Muscle layer of colon (tissue), 2 donors: Measurements from ENCODE around the gene ETV2.

ENCODE experiments used
- H3K27ac ChIP-seq: one replicate; pipeline ENCODE4 v1.7.0; 2013; ENCODE audit warnings: low read depth, mild to moderate bottlenecking, low read length, moderate library complexity
- H3K27me3 ChIP-seq, 2 donors: one replicate each; pipeline ENCODE4 v1.7.0; 2013; ENCODE audit warnings: low read length in 2 of 2, mild to moderate bottlenecking in 2 of 2; ENCODE audit not compliant: insufficient read depth in 2 of 2, control insufficient read depth in 1 of 2
- H3K36me3 ChIP-seq: one replicate; pipeline ENCODE4 v1.7.0; 2013; ENCODE audit warnings: mild to moderate bottlenecking, low read length; ENCODE audit not compliant: insufficient read depth
- H3K4me1 ChIP-seq: one replicate; pipeline ENCODE4 v1.7.0; 2013; ENCODE audit warnings: mild to moderate bottlenecking, low read length; ENCODE audit not compliant: insufficient read depth
- H3K4me3 ChIP-seq, 2 donors: one replicate each; pipeline ENCODE4 v1.7.0; 2013; ENCODE audit warnings: low read length in 2 of 2, low read depth in 1 of 2, mild to moderate bottlenecking in 1 of 2, moderate library complexity in 1 of 2
- H3K9ac ChIP-seq: one replicate; pipeline ENCODE4 v1.7.0; 2013; ENCODE audit warnings: low read length
- H3K9me3 ChIP-seq: one replicate; pipeline ENCODE4 v1.7.0; 2013; ENCODE audit warnings: mild to moderate bottlenecking, low read length
- donor health status: abdominal sarcoma.
- donor health status: Adenocarcinoma of cecum.

ETV2 gene

GRCh38 chr19:35612559-35613321 is 28.8 kb upstream of the ETV2 start, which contains the start of gene HAUS5:
HAUS5 (plus strand) TSS chr19:35612735; CDS start chr19:35612795, 60 bp downstream.
- H3K4me1 ChIP-seq = peaks cover 11% of the 10 kb centered on the region
- H3K27me3 ChIP-seq = no peaks in the 10 kb centered on the region
- H3K9me3 ChIP-seq = no peaks in the 10 kb centered on the region
- H3K4me3 ChIP-seq = peak within 1 kb of the TSS; percentile 76 to 89
- H3K9ac ChIP-seq = peak within 1 kb of the TSS; percentile 79
- no peaks in the 10 kb centered on the region for H3K36me3 ChIP-seq
- H3K27ac ChIP-seq = peak within 1 kb of the TSS; percentile 61

- no peak overlapping the region for H3K4me3 ChIP-seq
- H3K27ac ChIP-seq = no peak overlapping the region
- H3K9ac ChIP-seq = no peak overlapping the region
Measured at GRCh38 chr19:35613574-35613973, 28.0 kb upstream of the ETV2 start.

GRCh38 chr19:35615036-35615435 is 26.5 kb upstream of the ETV2 start:
- no peak overlapping the region for H3K9ac ChIP-seq
- H3K36me3 ChIP-seq = no peaks in the 10 kb centered on the region
- H3K4me3 ChIP-seq = no peak overlapping the region
- peaks cover 11% of the 10 kb centered on the region for H3K4me1 ChIP-seq
- no peaks in the 10 kb centered on the region for H3K27me3 ChIP-seq
- no peaks in the 10 kb centered on the region for H3K9me3 ChIP-seq
- H3K27ac ChIP-seq = no peak overlapping the region

More at GRCh38 chr19:35613574-35613973, 28.0 kb upstream of the ETV2 start:
- H3K27me3 ChIP-seq = no peaks in the 10 kb centered on the region
- H3K9me3 ChIP-seq = no peaks in the 10 kb centered on the region
- H3K36me3 ChIP-seq = no peaks in the 10 kb centered on the region
- H3K4me1 ChIP-seq = peaks cover 11% of the 10 kb centered on the region

GRCh38 chr19:35618857-35619256 is 22.7 kb upstream of the ETV2 start:
- no peaks in the 10 kb centered on the region for H3K4me1 ChIP-seq

GRCh38 chr19:35619290-35619923 is 22.1 kb upstream of the ETV2 start:
- no peaks in the 10 kb centered on the region for H3K9me3 ChIP-seq
- H3K36me3 ChIP-seq = no peaks in the 10 kb centered on the region
- no peak overlapping the region for H3K27ac ChIP-seq

More at GRCh38 chr19:35618857-35619256, 22.7 kb upstream of the ETV2 start:
- no peak overlapping the region for H3K27ac ChIP-seq
- H3K36me3 ChIP-seq = no peaks in the 10 kb centered on the region
- no peaks in the 10 kb centered on the region for H3K27me3 ChIP-seq
- H3K9me3 ChIP-seq = no peaks in the 10 kb centered on the region
- no peak overlapping the region for H3K9ac ChIP-seq
- no peak overlapping the region for H3K4me3 ChIP-seq

GRCh38 chr19:35620001-35620400 is 21.5 kb upstream of the ETV2 start:
- H3K27me3 ChIP-seq = no peaks in the 10 kb centered on the region
- H3K9ac ChIP-seq = no peak overlapping the region
- H3K27ac ChIP-seq = no peak overlapping the region
- H3K9me3 ChIP-seq = no peaks in the 10 kb centered on the region
- no peaks in the 10 kb centered on the region for H3K36me3 ChIP-seq
- H3K4me3 ChIP-seq = no peak overlapping the region
- no peaks in the 10 kb centered on the region for H3K4me1 ChIP-seq

More at GRCh38 chr19:35619290-35619923, 22.1 kb upstream of the ETV2 start:
- Histone ChIP-seq H3K9ac (no peak overlapping the region), H3K4me1 (no peaks in the 10 kb centered on the region), H3K27me3 (no peaks in the 10 kb centered on the region), H3K4me3 (no peak overlapping the region)

- H3K9me3 ChIP-seq = no peaks in the 10 kb centered on the region
- no peaks in the 10 kb centered on the region for H3K27me3 ChIP-seq
- H3K27ac ChIP-seq = no peak overlapping the region
- no peaks in the 10 kb centered on the region for H3K4me1 ChIP-seq
- no peaks in the 10 kb centered on the region for H3K36me3 ChIP-seq
- no peak overlapping the region for H3K9ac ChIP-seq
- H3K4me3 ChIP-seq = no peak overlapping the region
Measured at GRCh38 chr19:35621708-35622107, 19.8 kb upstream of the ETV2 start.

GRCh38 chr19:35622750-35623149 is 18.8 kb upstream of the ETV2 start:
- Histone ChIP-seq H3K9ac (no peak overlapping the region), H3K36me3 (no peaks in the 10 kb centered on the region), H3K9me3 (no peaks in the 10 kb centered on the region), H3K4me3 (no peak overlapping the region), H3K27ac (no peak overlapping the region), H3K27me3 (no peaks in the 10 kb centered on the region), H3K4me1 (no peaks in the 10 kb centered on the region)

GRCh38 chr19:35623327-35624010 is 18.1 kb upstream of the ETV2 start:
- Histone ChIP-seq H3K9me3 (no peaks in the 10 kb centered on the region), H3K36me3 (no peaks in the 10 kb centered on the region), H3K27ac (no peak overlapping the region), H3K27me3 (no peaks in the 10 kb centered on the region), H3K4me1 (no peaks in the 10 kb centered on the region), H3K9ac (no peak overlapping the region), H3K4me3 (no peak overlapping the region)

- H3K36me3 ChIP-seq = peaks cover 30% of the 10 kb centered on the region
- peaks cover 8% of the 10 kb centered on the region for H3K4me1 ChIP-seq
Measured at GRCh38 chr19:35628264-35628564, 13.3 kb upstream of the ETV2 start.

GRCh38 chr19:35628565-35629331 is 12.8 kb upstream of the ETV2 start, which contains the start of gene RBM42:
RBM42 (plus strand) TSS chr19:35629036; CDS start chr19:35629154, 118 bp downstream.
- no peaks in the 10 kb centered on the region for H3K27me3 ChIP-seq
- H3K9me3 ChIP-seq = no peaks in the 10 kb centered on the region
- H3K36me3 ChIP-seq = peaks cover 34% of the 10 kb centered on the region
- peak within 1 kb of the TSS; percentile 97 to 98 for H3K4me3 ChIP-seq
- peak within 1 kb of the TSS; percentile 96 for H3K9ac ChIP-seq
- peak within 1 kb of the TSS; percentile 98 for H3K27ac ChIP-seq
- H3K4me1 ChIP-seq = peaks cover 8% of the 10 kb centered on the region

More at GRCh38 chr19:35628264-35628564, 13.3 kb upstream of the ETV2 start:
- Histone ChIP-seq H3K4me3 (peak overlapping the region; percentile 85 to 98), H3K27ac (peak overlapping the region; percentile 98), H3K9ac (peak overlapping the region; percentile 89), H3K9me3 (no peaks in the 10 kb centered on the region), H3K27me3 (no peaks in the 10 kb centered on the region)
